ENCODE results near the gene SFXN5. TPM values are rescaled to one million over a fixed set of nuclear protein-coding genes. Genes with fewer than 3 reads are reported as not detected.

Gene SFXN5
- total RNA-seq, 6 experiments from 2014 or later = 10.2 to 17.0 (median 14.7) TPM

GRCh38 chr2:72990695-72991438 lies 80.6 kb downstream of the SFXN5 start:
- H3K27ac Mint-ChIP-seq = no peak overlapping the region; the same call in 1 of the 2 replicates
- H3K4me3 Mint-ChIP-seq = no peak overlapping the region
- no peak for TF ChIP-seq CTCF (IDR thresholded peaks at IDR 0.05)
- no peak for DNase-seq
- peaks cover 1% of the 10 kb centered on the region for H3K27me3 Mint-ChIP-seq (ENCODE audit: insufficient read depth)
- no peaks in the 10 kb centered on the region for H3K36me3 Mint-ChIP-seq (ENCODE audit: low read depth)
- peaks cover 10% of the 10 kb centered on the region; the same call in 1 of the 2 replicates for H3K4me1 Mint-ChIP-seq (ENCODE audit: low read depth)
- no peaks in the 10 kb centered on the region for H3K9me3 Mint-ChIP-seq

- Mint-ChIP-seq H3K4me3 (no peak overlapping the region; the same call in 1 of the 2 replicates), H3K4me1 (ENCODE audit: low read depth) (peaks cover 10% of the 10 kb centered on the region; the same call in 1 of the 2 replicates), H3K27me3 (ENCODE audit: insufficient read depth) (peaks cover 1% of the 10 kb centered on the region; the same call in 1 of the 2 replicates), H3K9me3 (no peaks in the 10 kb centered on the region), H3K27ac (peak overlapping the region; percentile 72), H3K36me3 (ENCODE audit: low read depth) (no peaks in the 10 kb centered on the region)
- DNase-seq = no peak
- TF ChIP-seq CTCF (IDR thresholded peaks at IDR 0.05) = no peak
These were observed 81.5 kb downstream of the SFXN5 start for GRCh38 chr2:72989770-72990556.

DNA sequence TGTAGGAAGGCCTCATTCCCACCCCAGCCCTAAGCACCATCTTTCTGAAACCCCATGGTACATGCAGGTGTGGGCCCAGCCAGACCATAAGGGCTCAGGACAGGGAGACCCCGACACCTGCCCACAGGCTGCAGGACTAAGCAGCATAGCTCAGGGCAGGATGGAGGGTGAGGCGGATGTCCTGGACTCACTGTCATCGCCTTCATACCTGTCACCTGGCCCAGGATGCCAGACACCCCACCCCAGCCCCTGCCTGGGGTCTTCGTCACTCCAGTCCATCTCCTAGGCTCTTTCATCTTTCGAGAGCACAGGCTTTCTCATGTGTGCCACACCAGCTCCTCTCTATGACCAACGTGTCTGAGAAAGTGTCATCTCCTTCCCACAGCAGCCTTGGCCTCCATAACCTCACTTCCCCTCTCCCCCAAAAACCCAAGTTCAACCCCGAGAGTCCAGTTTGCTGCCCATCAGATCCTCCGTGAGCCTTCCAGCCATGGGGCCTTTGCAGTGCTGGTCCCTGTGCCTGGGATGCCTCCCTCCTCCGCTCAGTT lies 82.7 kb downstream of the SFXN5 start:
- H3K9me3 Mint-ChIP-seq = no peaks in the 10 kb centered on the region
- no peaks in the 10 kb centered on the region for H3K36me3 Mint-ChIP-seq (ENCODE audit: low read depth)
- H3K27me3 Mint-ChIP-seq (ENCODE audit: insufficient read depth) = peaks cover 1% of the 10 kb centered on the region; the same call in 1 of the 2 replicates
- no peak overlapping the region for H3K27ac Mint-ChIP-seq
- H3K4me1 Mint-ChIP-seq (ENCODE audit: low read depth) = peaks cover 10% of the 10 kb centered on the region; the same call in 1 of the 2 replicates
- TF ChIP-seq CTCF (IDR thresholded peaks at IDR 0.05) = no peak
- DNase-seq = no peak
- H3K4me3 Mint-ChIP-seq = no peak overlapping the region

- peaks cover 10% of the 10 kb centered on the region; the same call in 1 of the 2 replicates for H3K4me1 Mint-ChIP-seq (ENCODE audit: low read depth)
These were observed 83.5 kb downstream of the SFXN5 start for GRCh38 chr2:72988041-72988440.

More at GRCh38 chr2:72988041-72988440, 83.5 kb downstream of the SFXN5 start:
- TF ChIP-seq CTCF (IDR thresholded peaks at IDR 0.05) = no peak
- no peak overlapping the region for H3K27ac Mint-ChIP-seq
- no peak for DNase-seq
- H3K27me3 Mint-ChIP-seq (ENCODE audit: insufficient read depth) = peaks cover 1% of the 10 kb centered on the region
- H3K9me3 Mint-ChIP-seq = no peaks in the 10 kb centered on the region
- no peaks in the 10 kb centered on the region for H3K36me3 Mint-ChIP-seq (ENCODE audit: low read depth)
- H3K4me3 Mint-ChIP-seq = no peak overlapping the region
